Glutamatergic neuron (in vitro differentiated cells): ENCODE measurements around the gene SEMA3G. TPM values are rescaled to one million over a fixed set of nuclear protein-coding genes. Genes with fewer than 3 reads are reported as not detected.

Experiments
- DNase-seq: peaks from one replicate; pipeline ENCODE4 v3.0.0; 2022
- H3K27ac Mint-ChIP-seq: one replicate; pipeline ENCODE4 v1.8.0; 2020; ENCODE audit warnings: mild to moderate bottlenecking, mixed read lengths, inconsistent platforms; ENCODE audit not compliant: unreplicated experiment
- H3K27me3 Mint-ChIP-seq: one replicate; pipeline ENCODE4 v1.8.0; 2020; ENCODE audit warnings: mild to moderate bottlenecking, moderate library complexity, mixed read lengths, inconsistent platforms; ENCODE audit not compliant: unreplicated experiment
- H3K36me3 Mint-ChIP-seq: one replicate; pipeline ENCODE4 v1.8.0; 2020; ENCODE audit warnings: mild to moderate bottlenecking, mixed read lengths, inconsistent platforms; ENCODE audit not compliant: unreplicated experiment
- H3K4me1 Mint-ChIP-seq: one replicate; pipeline ENCODE4 v1.8.0; 2020; ENCODE audit warnings: mild to moderate bottlenecking, low read depth, mixed read lengths, inconsistent platforms; ENCODE audit not compliant: unreplicated experiment
- H3K4me3 Mint-ChIP-seq: one replicate; pipeline ENCODE4 v1.8.0; 2020; ENCODE audit warnings: mild to moderate bottlenecking, mixed read lengths, inconsistent platforms; ENCODE audit not compliant: unreplicated experiment
- H3K9me3 Mint-ChIP-seq: one replicate; pipeline ENCODE4 v1.8.0; 2020; ENCODE audit warnings: mild to moderate bottlenecking, moderate library complexity, mixed read lengths, inconsistent platforms; ENCODE audit not compliant: unreplicated experiment
- total RNA-seq: library from RNA; stranded (reverse); fragmentation: NEBNext Ultra II Directional; extraction: Animal tissue kit (Norgen Biotek cat#: 25700); gene quantifications from one replicate; pipeline ENCODE4 v1.2.1, GENCODE V29; 2021; ENCODE audit not compliant: unreplicated experiment
- TF ChIP-seq, protein P1 (sequence below): fragments of 200-600 bp; sonication (generic); IDR thresholded peaks from one replicate; pipeline ENCODE4 v1.5.0; 2021; ENCODE audit not compliant: partially characterized antibody, unreplicated experiment

The SEMA3G gene
- total RNA-seq, 1 donor from 2014 or later = 0.59 TPM

DNA sequence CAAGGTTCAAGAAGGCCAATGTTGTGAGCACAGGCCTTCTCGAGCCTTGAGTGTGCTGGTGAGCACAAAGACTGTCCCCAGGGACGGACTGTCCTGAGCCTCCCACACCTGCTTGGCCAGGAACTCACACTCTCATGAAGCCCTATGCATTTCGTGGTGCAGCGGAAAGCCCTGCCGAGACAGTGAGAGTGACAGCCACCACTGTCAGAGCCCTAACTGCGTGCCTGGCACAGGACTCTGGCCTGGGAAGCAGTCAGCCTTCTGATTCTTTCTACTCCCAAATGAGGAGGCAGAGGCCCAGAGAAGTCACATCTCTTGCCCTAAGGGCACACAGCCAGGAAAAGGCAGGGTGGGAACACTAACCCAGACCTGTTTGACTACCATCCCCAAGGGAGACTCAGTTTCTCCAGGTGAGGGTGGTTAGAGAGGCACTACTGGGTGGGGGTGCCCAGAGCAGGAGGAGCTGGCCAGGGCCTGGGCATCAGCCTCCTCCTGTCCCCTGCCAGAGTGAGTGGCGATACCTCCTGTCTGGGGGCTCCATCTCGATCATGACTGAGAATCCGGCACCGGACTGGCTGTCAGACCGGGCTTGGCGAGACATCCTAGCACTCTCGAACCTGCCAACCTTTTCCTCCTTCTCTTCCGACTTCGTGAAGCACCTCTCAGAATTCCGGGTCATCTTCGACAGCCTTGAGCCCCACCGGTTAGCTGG is 50.8 kb downstream of the SEMA3G start:
- H3K27ac Mint-ChIP-seq = no peak overlapping the region
- TF ChIP-seq, protein P1, sequence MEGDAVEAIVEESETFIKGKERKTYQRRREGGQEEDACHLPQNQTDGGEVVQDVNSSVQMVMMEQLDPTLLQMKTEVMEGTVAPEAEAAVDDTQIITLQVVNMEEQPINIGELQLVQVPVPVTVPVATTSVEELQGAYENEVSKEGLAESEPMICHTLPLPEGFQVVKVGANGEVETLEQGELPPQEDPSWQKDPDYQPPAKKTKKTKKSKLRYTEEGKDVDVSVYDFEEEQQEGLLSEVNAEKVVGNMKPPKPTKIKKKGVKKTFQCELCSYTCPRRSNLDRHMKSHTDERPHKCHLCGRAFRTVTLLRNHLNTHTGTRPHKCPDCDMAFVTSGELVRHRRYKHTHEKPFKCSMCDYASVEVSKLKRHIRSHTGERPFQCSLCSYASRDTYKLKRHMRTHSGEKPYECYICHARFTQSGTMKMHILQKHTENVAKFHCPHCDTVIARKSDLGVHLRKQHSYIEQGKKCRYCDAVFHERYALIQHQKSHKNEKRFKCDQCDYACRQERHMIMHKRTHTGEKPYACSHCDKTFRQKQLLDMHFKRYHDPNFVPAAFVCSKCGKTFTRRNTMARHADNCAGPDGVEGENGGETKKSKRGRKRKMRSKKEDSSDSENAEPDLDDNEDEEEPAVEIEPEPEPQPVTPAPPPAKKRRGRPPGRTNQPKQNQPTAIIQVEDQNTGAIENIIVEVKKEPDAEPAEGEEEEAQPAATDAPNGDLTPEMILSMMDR = no peak

DNA sequence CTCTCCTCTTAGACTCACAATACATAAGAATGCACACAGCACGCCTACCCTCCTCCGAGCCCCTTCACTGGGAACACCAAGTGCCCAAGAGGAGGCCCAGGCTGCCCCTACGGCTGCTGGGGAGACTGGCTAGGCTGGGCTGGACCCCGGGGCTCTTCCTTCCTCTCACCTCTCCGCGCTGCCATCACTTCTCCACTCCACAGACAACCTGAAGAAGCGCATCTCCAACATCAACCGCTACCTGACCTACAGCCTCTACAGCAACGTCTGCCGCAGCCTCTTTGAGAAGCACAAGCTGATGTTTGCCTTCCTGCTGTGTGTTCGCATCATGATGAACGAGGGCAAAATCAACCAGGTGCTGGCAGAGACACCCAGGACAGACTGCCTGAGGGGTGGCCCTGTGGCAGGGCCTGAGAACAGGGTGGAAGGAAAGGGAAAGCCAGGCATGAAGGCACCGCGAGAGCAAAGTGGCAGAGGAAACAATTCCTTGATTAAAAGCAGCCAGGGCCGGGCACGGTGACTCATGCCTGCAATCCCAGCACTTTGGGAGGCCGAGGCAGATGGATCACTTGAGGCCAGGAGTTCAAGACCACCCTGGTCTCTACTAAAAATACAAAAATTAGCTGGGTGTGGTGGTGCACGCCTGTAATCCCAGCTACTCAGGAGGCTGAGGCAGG is 51.6 kb downstream of the SEMA3G start:
- DNase-seq = no peak
- peaks cover 4% of the 10 kb centered on the region for H3K9me3 Mint-ChIP-seq
- TF ChIP-seq, protein P1 = no peak
- H3K36me3 Mint-ChIP-seq = no peaks in the 10 kb centered on the region
- H3K27ac Mint-ChIP-seq = no peak overlapping the region
- no peaks in the 10 kb centered on the region for H3K27me3 Mint-ChIP-seq
- H3K4me1 Mint-ChIP-seq = no peaks in the 10 kb centered on the region
- no peak overlapping the region for H3K4me3 Mint-ChIP-seq

More for the DNA sequence above, 50.8 kb downstream of the SEMA3G start:
- peaks cover 4% of the 10 kb centered on the region for H3K9me3 Mint-ChIP-seq
- no peak for DNase-seq
- peaks cover 1% of the 10 kb centered on the region for H3K27me3 Mint-ChIP-seq
- H3K4me1 Mint-ChIP-seq = no peaks in the 10 kb centered on the region
- H3K36me3 Mint-ChIP-seq = no peaks in the 10 kb centered on the region
- H3K4me3 Mint-ChIP-seq = no peak overlapping the region

DNA sequence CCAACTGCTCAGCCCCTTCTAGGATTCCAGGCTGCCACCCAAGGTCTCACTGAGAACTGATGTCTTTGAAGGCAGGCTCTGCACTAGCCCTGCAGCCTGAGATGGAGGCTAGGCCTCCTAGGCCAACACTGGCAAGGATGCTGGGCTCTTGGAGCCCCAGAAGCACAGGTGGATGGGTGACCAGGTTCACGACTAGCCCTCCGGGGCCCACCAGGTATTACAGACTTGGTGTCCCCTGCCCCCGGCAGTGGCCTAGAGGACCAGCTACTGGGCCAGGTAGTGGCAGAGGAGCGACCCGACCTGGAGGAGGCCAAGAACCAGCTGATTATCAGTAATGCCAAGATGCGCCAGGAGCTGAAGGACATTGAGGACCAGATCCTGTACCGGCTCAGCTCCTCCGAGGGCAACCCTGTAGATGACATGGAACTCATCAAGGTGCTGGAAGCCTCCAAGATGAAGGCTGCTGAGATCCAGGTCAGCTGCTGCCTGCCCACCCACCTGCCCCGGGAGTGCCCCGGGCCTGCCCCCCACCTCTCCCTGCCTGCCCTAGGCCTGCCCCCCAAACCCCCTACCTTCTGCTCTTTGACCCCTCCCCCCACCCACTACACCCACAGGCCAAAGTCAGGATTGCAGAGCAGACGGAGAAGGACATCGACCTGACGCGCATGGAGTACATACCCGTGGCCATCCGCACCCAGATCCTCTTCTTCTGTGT is 52.5 kb downstream of the SEMA3G start:
- peaks cover 6% of the 10 kb centered on the region for H3K9me3 Mint-ChIP-seq
- no peak for DNase-seq
- no peaks in the 10 kb centered on the region for H3K27me3 Mint-ChIP-seq
- H3K4me3 Mint-ChIP-seq = no peak overlapping the region
- no peaks in the 10 kb centered on the region for H3K36me3 Mint-ChIP-seq
- no peak overlapping the region for H3K27ac Mint-ChIP-seq
- TF ChIP-seq, protein P1 = no peak
- H3K4me1 Mint-ChIP-seq = no peaks in the 10 kb centered on the region

DNA sequence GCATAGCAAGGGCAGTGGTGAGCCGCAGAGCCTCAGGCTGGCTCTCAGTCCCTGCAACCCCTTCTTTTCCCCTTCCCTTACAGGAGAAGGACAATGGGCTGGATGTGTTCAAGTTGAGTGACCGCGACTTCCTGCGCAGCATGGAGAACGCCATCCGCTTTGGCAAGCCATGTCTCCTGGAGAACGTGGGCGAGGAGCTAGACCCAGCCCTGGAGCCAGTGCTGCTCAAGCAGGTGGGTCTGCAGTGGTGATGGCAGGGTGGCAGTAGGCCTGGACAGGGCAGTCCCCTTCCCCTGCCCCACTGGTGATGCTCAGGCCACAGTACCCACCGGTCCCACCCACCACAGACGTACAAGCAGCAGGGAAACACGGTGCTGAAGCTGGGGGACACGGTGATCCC is 53.8 kb downstream of the SEMA3G start:
- no peaks in the 10 kb centered on the region for H3K4me1 Mint-ChIP-seq
- H3K4me3 Mint-ChIP-seq = no peak overlapping the region
- DNase-seq = no peak
- TF ChIP-seq, protein P1 = no peak
- no peak overlapping the region for H3K27ac Mint-ChIP-seq
- H3K36me3 Mint-ChIP-seq = no peaks in the 10 kb centered on the region
- no peaks in the 10 kb centered on the region for H3K27me3 Mint-ChIP-seq
- H3K9me3 Mint-ChIP-seq = peaks cover 6% of the 10 kb centered on the region
